Measurements from ENCODE around the gene HORMAD2. TPM values are rescaled to one million over a fixed set of nuclear protein-coding genes. Genes with fewer than 3 reads are reported as not detected.

Gene HORMAD2
- polyA plus RNA-seq, 1 of the 3 experiments (the other 2 are of a cell fraction) = not detected

DNA sequence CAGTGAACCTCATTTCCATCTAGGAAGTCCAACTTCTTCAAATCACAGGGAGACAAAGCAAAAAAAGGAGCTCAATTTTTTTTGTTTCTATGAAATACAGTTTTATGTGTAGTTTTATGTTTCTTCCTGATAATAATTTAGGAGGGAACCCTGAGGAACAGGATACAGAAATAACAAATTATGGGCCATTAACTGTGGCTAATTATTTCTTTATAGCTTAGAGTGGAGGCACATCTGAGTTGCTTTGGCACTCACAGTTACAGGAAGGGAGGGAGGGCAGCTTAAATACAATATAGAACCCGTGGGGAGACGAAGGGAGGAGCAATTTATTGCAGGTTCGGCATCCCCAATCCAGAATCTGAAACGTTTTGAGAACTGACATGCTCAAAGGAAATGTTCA lies 37.1 kb upstream of the HORMAD2 start:
- Histone ChIP-seq H3K9ac (no peak overlapping the region), H3K36me3 (replicated peaks in 1 of 2; ENCODE audit: control insufficient read depth in 1 of 2, insufficient read depth in 2 of 2, low read length in 1 of 2) (no peaks in the 10 kb centered on the region), H3K79me2 (ENCODE audit: insufficient read depth) (no peaks in the 10 kb centered on the region), H3K9me3 (no peaks in the 10 kb centered on the region), H3K27me3 (ENCODE audit: insufficient read depth) (no peaks in the 10 kb centered on the region), H3K4me3 (ENCODE audit: low read depth in 2 of 2, low read length in 1 of 2) (no peak overlapping the region), H3F3A (replicated peaks; ENCODE audit: insufficient read depth) (peaks cover 21% of the 10 kb centered on the region), H4K20me1 (ENCODE audit: insufficient read depth) (no peaks in the 10 kb centered on the region), H3K4me2 (no peak overlapping the region), H2AFZ (ENCODE audit: low read depth) (no peak overlapping the region), H3K9me2 (no peaks in the 10 kb centered on the region), H3K27ac (ENCODE audit: low read depth in 2 of 2, low read length in 1 of 2) (peak overlapping the region in 1 of 2 experiments; percentile 91; a peak in 2 of 4 replicates), H3K4me1 (ENCODE audit: control insufficient read depth in 1 of 2, insufficient read depth in 2 of 2, low read depth in 1 of 2, low read length in 1 of 2) (peaks cover 0 to 27% of the 10 kb centered on the region in 2 experiments; a peak in 3 of 4 replicates)
- TF ChIP-seq RAD21 (IDR thresholded peaks at IDR 0.05; ENCODE audit: low read length) (no peak), RCOR1 (IDR thresholded peaks at IDR 0.05; ENCODE audit: low read length) (no peak)
- TF ChIP-seq, protein P1, sequence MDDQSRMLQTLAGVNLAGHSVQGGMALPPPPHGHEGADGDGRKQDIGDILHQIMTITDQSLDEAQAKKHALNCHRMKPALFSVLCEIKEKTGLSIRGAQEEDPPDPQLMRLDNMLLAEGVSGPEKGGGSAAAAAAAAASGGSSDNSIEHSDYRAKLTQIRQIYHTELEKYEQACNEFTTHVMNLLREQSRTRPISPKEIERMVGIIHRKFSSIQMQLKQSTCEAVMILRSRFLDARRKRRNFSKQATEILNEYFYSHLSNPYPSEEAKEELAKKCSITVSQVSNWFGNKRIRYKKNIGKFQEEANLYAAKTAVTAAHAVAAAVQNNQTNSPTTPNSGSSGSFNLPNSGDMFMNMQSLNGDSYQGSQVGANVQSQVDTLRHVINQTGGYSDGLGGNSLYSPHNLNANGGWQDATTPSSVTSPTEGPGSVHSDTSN (IDR thresholded peaks at IDR 0.05) = no peak
- TF ChIP-seq, protein P2, sequence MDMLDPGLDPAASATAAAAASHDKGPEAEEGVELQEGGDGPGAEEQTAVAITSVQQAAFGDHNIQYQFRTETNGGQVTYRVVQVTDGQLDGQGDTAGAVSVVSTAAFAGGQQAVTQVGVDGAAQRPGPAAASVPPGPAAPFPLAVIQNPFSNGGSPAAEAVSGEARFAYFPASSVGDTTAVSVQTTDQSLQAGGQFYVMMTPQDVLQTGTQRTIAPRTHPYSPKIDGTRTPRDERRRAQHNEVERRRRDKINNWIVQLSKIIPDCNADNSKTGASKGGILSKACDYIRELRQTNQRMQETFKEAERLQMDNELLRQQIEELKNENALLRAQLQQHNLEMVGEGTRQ (IDR thresholded peaks at IDR 0.05; ENCODE audit: borderline replicate concordance, low read depth, low read length) = no peak
- WGBS (ENCODE audit: low lambda C conversion rate) = 80% methylated on average over 4 of the region's 4 CpGs
- DNase-seq = no peak
- POLR2A ChIA-PET = no interaction called here
- CTCF ChIA-PET = interaction anchor here (0.8 to 2.7 kb wide), 3 partner anchors 14 to 354 kb away, joined by 3 to 10 read pairs (median 3); no protein-coding TSS in a partner anchor

DNA sequence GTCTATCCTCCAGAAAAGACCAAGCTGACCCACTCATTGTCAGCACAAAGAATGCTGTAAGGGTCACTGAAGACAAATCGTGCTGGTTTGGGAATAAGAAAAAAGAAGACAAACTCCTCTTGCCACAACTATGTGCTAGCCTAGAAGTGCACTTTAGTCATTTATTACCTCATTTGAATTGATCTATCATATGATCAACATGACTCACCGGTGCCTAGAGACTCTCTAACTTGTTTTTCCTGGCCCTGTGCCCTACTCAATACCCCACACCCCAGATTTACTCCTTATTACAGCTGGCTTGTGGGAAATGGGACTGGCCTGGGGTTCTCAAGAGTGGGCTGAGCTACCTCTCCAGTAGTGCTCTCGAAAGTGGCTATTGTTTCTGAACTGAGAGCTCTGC lies 35.9 kb upstream of the HORMAD2 start:
- CTCF ChIA-PET = interaction anchor here (0.6 to 1.7 kb wide), 2 partner anchors 10 to 44 kb away, joined by 3 to 6 read pairs; no protein-coding TSS in a partner anchor
- H2AFZ ChIP-seq (ENCODE audit: low read depth) = no peak overlapping the region
- TF ChIP-seq FOSL2 (IDR thresholded peaks at IDR 0.05; ENCODE audit: borderline replicate concordance, low read depth) (peak; percentile 84; the same call in 1 of the 2 replicates), POLR2AphosphoS5 (IDR thresholded peaks at IDR 0.05; ENCODE audit: low read depth, low read length) (peak; percentile 46; the same call in 1 of the 2 replicates), EP300 (IDR thresholded peaks at IDR 0.05; ENCODE audit: borderline replicate concordance in 1 of 2, low read depth in 1 of 2, low read length in 1 of 2) (peak in 1 of 2 experiments; percentile 79; a peak in 3 of 4 replicates), NFIC (IDR thresholded peaks at IDR 0.05; ENCODE audit: borderline replicate concordance) (peak; percentile 95), JUND (IDR thresholded peaks at IDR 0.05) (peak; percentile 84), RXRA (IDR thresholded peaks at IDR 0.05; ENCODE audit: borderline replicate concordance, low read depth) (peak; percentile 60; the same call in 1 of the 2 replicates), TEAD4 (IDR thresholded peaks at IDR 0.05; ENCODE audit: borderline replicate concordance, insufficient read depth) (peak; percentile 57; the same call in 1 of the 2 replicates), FOXM1 (IDR thresholded peaks at IDR 0.05; ENCODE audit: low read depth) (peak; percentile 26; the same call in 1 of the 2 replicates), MXI1 (IDR thresholded peaks at IDR 0.05; ENCODE audit: low read depth, low read length) (no peak), FOXJ3 (CRISPR knock-in tag; IDR thresholded peaks at IDR 0.05) (no peak), SIN3A (IDR thresholded peaks at IDR 0.05; ENCODE audit: borderline replicate concordance, low read depth, low read length) (peak; percentile 69; the same call in 1 of the 2 replicates), NRF1 (IDR thresholded peaks at IDR 0.05; ENCODE audit: low read depth, low read length) (no peak), MEF2A (IDR thresholded peaks at IDR 0.05; ENCODE audit: borderline replicate concordance, low read depth) (0 out of 2 replicates have a peak, but pooled peaks have one; percentile 39), YY1 (IDR thresholded peaks at IDR 0.05; ENCODE audit: low read depth) (no peak), RCOR1 (IDR thresholded peaks at IDR 0.05; ENCODE audit: low read length) (no peak), ELF1 (IDR thresholded peaks at IDR 0.05) (no peak), TCF12 (IDR thresholded peaks at IDR 0.05) (peak; percentile 84), CHD2 (IDR thresholded peaks at IDR 0.05; ENCODE audit: low read length, partially characterized antibody) (no peak)
- TF ChIP-seq, protein P3, sequence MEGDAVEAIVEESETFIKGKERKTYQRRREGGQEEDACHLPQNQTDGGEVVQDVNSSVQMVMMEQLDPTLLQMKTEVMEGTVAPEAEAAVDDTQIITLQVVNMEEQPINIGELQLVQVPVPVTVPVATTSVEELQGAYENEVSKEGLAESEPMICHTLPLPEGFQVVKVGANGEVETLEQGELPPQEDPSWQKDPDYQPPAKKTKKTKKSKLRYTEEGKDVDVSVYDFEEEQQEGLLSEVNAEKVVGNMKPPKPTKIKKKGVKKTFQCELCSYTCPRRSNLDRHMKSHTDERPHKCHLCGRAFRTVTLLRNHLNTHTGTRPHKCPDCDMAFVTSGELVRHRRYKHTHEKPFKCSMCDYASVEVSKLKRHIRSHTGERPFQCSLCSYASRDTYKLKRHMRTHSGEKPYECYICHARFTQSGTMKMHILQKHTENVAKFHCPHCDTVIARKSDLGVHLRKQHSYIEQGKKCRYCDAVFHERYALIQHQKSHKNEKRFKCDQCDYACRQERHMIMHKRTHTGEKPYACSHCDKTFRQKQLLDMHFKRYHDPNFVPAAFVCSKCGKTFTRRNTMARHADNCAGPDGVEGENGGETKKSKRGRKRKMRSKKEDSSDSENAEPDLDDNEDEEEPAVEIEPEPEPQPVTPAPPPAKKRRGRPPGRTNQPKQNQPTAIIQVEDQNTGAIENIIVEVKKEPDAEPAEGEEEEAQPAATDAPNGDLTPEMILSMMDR (IDR thresholded peaks at IDR 0.05) = no peak
- TF ChIP-seq, protein P4, sequence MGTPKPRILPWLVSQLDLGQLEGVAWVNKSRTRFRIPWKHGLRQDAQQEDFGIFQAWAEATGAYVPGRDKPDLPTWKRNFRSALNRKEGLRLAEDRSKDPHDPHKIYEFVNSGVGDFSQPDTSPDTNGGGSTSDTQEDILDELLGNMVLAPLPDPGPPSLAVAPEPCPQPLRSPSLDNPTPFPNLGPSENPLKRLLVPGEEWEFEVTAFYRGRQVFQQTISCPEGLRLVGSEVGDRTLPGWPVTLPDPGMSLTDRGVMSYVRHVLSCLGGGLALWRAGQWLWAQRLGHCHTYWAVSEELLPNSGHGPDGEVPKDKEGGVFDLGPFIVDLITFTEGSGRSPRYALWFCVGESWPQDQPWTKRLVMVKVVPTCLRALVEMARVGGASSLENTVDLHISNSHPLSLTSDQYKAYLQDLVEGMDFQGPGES (IDR thresholded peaks at IDR 0.05; ENCODE audit: low read depth, low read length) = no peak
- TF ChIP-seq, protein P5, sequence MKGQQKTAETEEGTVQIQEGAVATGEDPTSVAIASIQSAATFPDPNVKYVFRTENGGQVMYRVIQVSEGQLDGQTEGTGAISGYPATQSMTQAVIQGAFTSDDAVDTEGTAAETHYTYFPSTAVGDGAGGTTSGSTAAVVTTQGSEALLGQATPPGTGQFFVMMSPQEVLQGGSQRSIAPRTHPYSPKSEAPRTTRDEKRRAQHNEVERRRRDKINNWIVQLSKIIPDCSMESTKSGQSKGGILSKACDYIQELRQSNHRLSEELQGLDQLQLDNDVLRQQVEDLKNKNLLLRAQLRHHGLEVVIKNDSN (IDR thresholded peaks at IDR 0.05; ENCODE audit: borderline replicate concordance, low read depth) = no peak

More for the DNA sequence above, 35.9 kb upstream of the HORMAD2 start:
- DNase-seq = peak; percentile 45
- H3K4me3 ChIP-seq (ENCODE audit: low read depth in 2 of 2, low read length in 1 of 2) = no peak overlapping the region
- POLR2A ChIA-PET = no interaction called here
- no peaks in the 10 kb centered on the region for H4K20me1 ChIP-seq (ENCODE audit: insufficient read depth)
- no peaks in the 10 kb centered on the region for H3K9me2 ChIP-seq
- H3K9ac ChIP-seq = peak overlapping the region; percentile 21; the same call in 1 of the 2 replicates
- WGBS (ENCODE audit: low lambda C conversion rate) = 28% methylated on average over 3 of the region's 3 CpGs
- no peaks in the 10 kb centered on the region for H3K9me3 ChIP-seq
- peaks cover 0 to 27% of the 10 kb centered on the region in 2 experiments; a peak in 3 of 4 replicates for H3K4me1 ChIP-seq (ENCODE audit: control insufficient read depth in 1 of 2, insufficient read depth in 2 of 2, low read depth in 1 of 2, low read length in 1 of 2)
- H3K36me3 ChIP-seq (replicated peaks in 1 of 2; ENCODE audit: control insufficient read depth in 1 of 2, insufficient read depth in 2 of 2, low read length in 1 of 2) = no peaks in the 10 kb centered on the region
- peak overlapping the region; percentile 60; the same call in 1 of the 2 replicates for H3K4me2 ChIP-seq
- H3K79me2 ChIP-seq (ENCODE audit: insufficient read depth) = no peaks in the 10 kb centered on the region
- H3K27ac ChIP-seq (ENCODE audit: low read depth in 2 of 2, low read length in 1 of 2) = peak overlapping the region; percentile 31 to 91; a peak in 3 of 4 replicates
- H3F3A ChIP-seq (replicated peaks; ENCODE audit: insufficient read depth) = peaks cover 21% of the 10 kb centered on the region
- no peaks in the 10 kb centered on the region for H3K27me3 ChIP-seq (ENCODE audit: insufficient read depth)
